ENCODE results near the gene PHIP.
"Not testable (repeated sequence)": the region's sequence is repeated elsewhere in the genome, so short reads cannot be mapped to it uniquely, and the experiment has no call there.

PHIP gene

GRCh38 chr6:78942446-78942845, 135.6 kb downstream of the PHIP start:
- no peaks in the 10 kb centered on the region; the same call in 1 of the 2 replicates for H3K36me3 ChIP-seq (ENCODE audit: insufficient read depth)
- no peaks in the 10 kb centered on the region for H3K27me3 ChIP-seq (ENCODE audit: insufficient read depth, low read depth)
- no peaks in the 10 kb centered on the region for H3K79me2 ChIP-seq (ENCODE audit: insufficient read depth, low read depth)
- no peaks in the 10 kb centered on the region for H3K4me1 ChIP-seq (ENCODE audit: low read depth, poor library complexity, severe bottlenecking)
- no peak overlapping the region for H2AFZ ChIP-seq (ENCODE audit: low read depth)
- H4K20me1 ChIP-seq (ENCODE audit: insufficient read depth): no peaks in the 10 kb centered on the region
- no peak overlapping the region for H3K9ac ChIP-seq
- no peak overlapping the region for H3K4me3 ChIP-seq (IDR thresholded peaks at IDR 0.05; ENCODE audit: insufficient read depth, low read depth, low read length)
- TF ChIP-seq CTCF (conservative IDR thresholded peaks at IDR 0.05; ENCODE audit: low read depth, low read length): no peak
- H3K4me2 ChIP-seq: no peak overlapping the region
- no peak overlapping the region for H3K27ac ChIP-seq

- Histone ChIP-seq H3K36me3 (ENCODE audit: insufficient read depth) (no peaks in the 10 kb centered on the region), H3K4me3 (IDR thresholded peaks at IDR 0.05; ENCODE audit: insufficient read depth, low read depth, low read length) (no peak overlapping the region), H3K4me2 (no peak overlapping the region), H3K27me3 (ENCODE audit: insufficient read depth, low read depth) (no peaks in the 10 kb centered on the region), H3K9ac (no peak overlapping the region), H3K79me2 (ENCODE audit: insufficient read depth, low read depth) (no peaks in the 10 kb centered on the region), H3K27ac (no peak overlapping the region), H2AFZ (ENCODE audit: low read depth) (no peak overlapping the region), H3K4me1 (ENCODE audit: low read depth, poor library complexity, severe bottlenecking) (no peaks in the 10 kb centered on the region), H4K20me1 (ENCODE audit: insufficient read depth) (no peaks in the 10 kb centered on the region)
- TF ChIP-seq CTCF (conservative IDR thresholded peaks at IDR 0.05; ENCODE audit: low read depth, low read length): no peak
Observed at GRCh38 chr6:78936515-78936914, 141.5 kb downstream of the PHIP start.

- Histone ChIP-seq H3K4me2 (no peak overlapping the region), H3K79me2 (ENCODE audit: insufficient read depth, low read depth) (no peaks in the 10 kb centered on the region), H2AFZ (ENCODE audit: low read depth) (no peak overlapping the region), H4K20me1 (ENCODE audit: insufficient read depth) (no peaks in the 10 kb centered on the region), H3K27me3 (ENCODE audit: insufficient read depth, low read depth) (no peaks in the 10 kb centered on the region), H3K4me3 (IDR thresholded peaks at IDR 0.05; ENCODE audit: insufficient read depth, low read depth, low read length) (no peak overlapping the region), H3K9ac (no peak overlapping the region), H3K27ac (no peak overlapping the region), H3K4me1 (ENCODE audit: low read depth, poor library complexity, severe bottlenecking) (no peaks in the 10 kb centered on the region), H3K36me3 (ENCODE audit: insufficient read depth) (no peaks in the 10 kb centered on the region)
- TF ChIP-seq CTCF (conservative IDR thresholded peaks at IDR 0.05; ENCODE audit: low read depth, low read length): no peak
Observed at GRCh38 chr6:78935553-78935952, 142.5 kb downstream of the PHIP start.

GRCh38 chr6:78925317-78925716, 152.7 kb downstream of the PHIP start:
- H3K4me3 ChIP-seq (IDR thresholded peaks at IDR 0.05; ENCODE audit: insufficient read depth, low read depth, low read length): no peak overlapping the region
- H4K20me1 ChIP-seq (ENCODE audit: insufficient read depth): no peaks in the 10 kb centered on the region
- H3K27me3 ChIP-seq (ENCODE audit: insufficient read depth, low read depth): no peaks in the 10 kb centered on the region
- TF ChIP-seq CTCF (conservative IDR thresholded peaks at IDR 0.05; ENCODE audit: low read depth, low read length): no peak
- no peak overlapping the region for H3K4me2 ChIP-seq
- H2AFZ ChIP-seq (ENCODE audit: low read depth): no peak overlapping the region
- H3K36me3 ChIP-seq (ENCODE audit: insufficient read depth): no peaks in the 10 kb centered on the region
- H3K79me2 ChIP-seq (ENCODE audit: insufficient read depth, low read depth): no peaks in the 10 kb centered on the region
- H3K4me1 ChIP-seq (ENCODE audit: low read depth, poor library complexity, severe bottlenecking): no peaks in the 10 kb centered on the region
- H3K27ac ChIP-seq: no peak overlapping the region
- H3K9ac ChIP-seq: no peak overlapping the region

- peaks cover 10% of the 10 kb centered on the region for H3K4me1 ChIP-seq (ENCODE audit: low read depth, poor library complexity, severe bottlenecking)
- not testable (repeated sequence) for H3K4me3 ChIP-seq (IDR thresholded peaks at IDR 0.05; ENCODE audit: insufficient read depth, low read depth, low read length); H2AFZ ChIP-seq (ENCODE audit: low read depth); H3K27ac ChIP-seq; H3K36me3 ChIP-seq (ENCODE audit: insufficient read depth); H3K79me2 ChIP-seq (ENCODE audit: insufficient read depth, low read depth); H3K27me3 ChIP-seq (ENCODE audit: insufficient read depth, low read depth); H3K4me2 ChIP-seq; H3K9ac ChIP-seq; H4K20me1 ChIP-seq (ENCODE audit: insufficient read depth)
Observed at GRCh38 chr6:78921168-78921567, 156.9 kb downstream of the PHIP start.

Data from KMS-11 (cell line).